Right renal cortex interstitium (tissue), 3 donors: ENCODE measurements around the gene DRGX. TPM values are rescaled to one million over a fixed set of nuclear protein-coding genes. Genes with fewer than 3 reads are reported as not detected.

Source experiments
- DNase-seq, 3 donors: peaks; one replicate each; pipeline ENCODE4 v3.0.0-alpha.2; 2013; ENCODE audit warnings: low read depth in 3 of 3, low spot score in 2 of 3
- polyA plus RNA-seq, 3 donors: library from polyadenylated mRNA; unstranded; fragments of 120-200 nt; gene quantifications; one replicate each; pipeline ENCODE4 v1.2.1, GENCODE V29; 2013; ENCODE audit not compliant: insufficient read length in 3 of 3

The DRGX gene
- polyA plus RNA-seq, 3 donors, result not detected

DNA sequence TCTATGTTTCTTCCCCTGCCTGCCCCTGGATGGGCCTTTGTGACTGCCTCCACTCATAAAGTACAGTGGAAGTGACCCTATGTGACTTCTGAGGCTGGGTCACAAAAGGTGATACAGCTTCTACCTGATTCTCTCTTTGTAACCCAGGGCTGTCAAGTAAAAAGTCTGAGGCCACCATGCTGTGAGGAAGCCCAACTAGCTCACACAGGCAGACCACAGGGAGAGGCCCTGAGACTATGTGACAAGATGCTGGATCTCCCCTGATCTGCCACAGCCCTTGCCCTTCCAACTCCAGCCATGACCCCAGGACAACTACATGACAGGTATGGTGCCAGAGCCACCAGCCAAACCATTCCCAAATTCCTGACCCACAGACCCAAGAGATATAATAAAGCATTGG lies 45.8 kb downstream of the DRGX start:
- no peak for DNase-seq

DNA sequence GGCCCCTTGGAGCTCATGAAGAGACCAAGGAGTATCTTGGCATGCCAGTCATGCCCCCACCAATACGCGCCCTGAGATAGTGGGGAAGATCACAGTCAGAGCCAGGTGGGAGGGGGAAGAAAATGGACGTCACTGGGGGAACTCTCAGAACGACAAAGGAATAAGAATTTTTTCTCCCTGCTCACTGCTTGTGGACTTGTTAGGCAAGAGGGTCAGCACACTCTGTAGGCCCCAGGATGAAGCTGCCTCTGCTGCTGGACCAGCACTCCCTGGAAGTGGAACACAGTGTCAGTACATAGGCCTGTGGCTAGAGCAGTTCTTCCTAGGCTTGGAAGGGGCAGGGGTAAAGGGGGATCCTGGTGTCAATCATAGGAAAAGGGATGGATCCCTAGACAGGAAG lies 46.5 kb downstream of the DRGX start:
- no peak for DNase-seq

DNA sequence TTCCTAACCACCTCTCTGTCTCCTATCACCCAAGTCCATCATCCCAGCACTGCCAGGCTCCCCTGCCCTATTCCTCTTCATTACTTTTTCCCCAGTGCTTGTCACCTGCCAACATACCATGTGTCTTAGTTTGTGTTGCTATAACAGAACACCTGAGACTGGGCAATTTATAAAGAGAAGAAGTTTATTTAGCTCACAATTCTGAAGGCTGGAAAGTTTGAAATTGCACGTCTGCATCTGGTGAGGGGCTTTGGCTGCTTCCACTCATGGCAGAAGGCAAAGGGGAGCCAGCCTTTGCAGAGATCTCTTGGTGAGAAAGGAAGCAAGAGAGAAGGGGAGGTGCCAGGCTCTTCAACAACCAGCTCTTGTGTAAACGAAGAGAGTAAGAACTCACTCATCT lies 47.3 kb downstream of the DRGX start:
- DNase-seq, result no peak

DNA sequence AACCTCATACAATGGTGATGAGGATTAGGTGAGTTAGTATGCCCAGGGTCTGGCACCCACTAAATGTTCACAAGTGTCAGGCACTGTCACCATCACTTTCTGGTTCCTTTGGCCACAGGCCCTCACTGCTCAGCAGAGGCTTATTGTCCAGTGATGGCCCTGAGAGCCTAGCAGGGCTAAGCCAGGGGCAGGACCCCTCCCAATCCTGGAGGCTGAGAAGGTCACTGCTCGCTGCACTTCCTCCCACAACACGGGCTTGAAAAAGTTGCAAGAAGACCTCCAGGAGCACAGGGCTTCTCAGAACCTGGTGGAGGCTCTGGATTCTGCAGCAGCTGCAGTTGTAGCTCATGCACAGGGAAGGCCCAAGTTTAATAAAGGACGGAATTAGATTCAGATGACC lies 48.1 kb downstream of the DRGX start:
- DNase-seq, result no peak

DNA sequence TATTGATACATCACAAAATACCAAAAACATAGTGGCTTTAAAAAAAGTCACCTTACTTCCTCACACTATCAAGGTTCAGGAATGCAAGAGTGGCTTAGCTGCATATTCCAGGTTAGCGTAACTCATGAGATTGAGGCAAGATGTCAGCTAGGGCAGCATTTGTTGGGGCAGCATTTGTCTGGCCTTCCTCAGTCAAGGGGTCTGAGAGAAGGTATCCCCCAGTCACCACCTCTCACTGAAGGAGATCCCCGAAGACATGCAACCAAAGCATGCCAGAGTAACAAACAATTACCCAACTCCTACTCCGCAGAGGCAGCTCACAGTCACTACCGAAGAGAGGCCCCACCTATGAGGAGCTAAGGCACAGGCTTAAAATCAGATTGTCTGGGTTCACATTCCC lies 48.5 kb downstream of the DRGX start:
- DNase-seq, result no peak

DNA sequence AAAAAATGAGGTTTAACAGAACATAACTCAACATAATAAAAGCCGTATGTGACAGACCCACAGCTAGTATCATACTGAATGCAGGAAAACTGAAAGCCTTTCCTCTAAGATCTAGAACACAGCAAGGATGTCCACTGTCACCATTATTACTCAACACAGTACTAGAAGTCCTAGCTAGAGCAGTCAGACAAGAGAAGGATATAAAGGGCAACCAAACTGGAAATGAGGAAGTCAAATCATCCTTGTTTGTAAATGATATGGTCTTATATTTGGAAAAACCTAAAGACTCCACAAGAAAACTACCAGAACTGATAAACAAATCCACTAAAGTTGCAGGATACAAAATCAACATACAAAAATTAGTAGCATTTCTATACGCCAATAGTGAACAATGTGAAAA lies 51.0 kb downstream of the DRGX start:
- DNase-seq, result no peak

DNA sequence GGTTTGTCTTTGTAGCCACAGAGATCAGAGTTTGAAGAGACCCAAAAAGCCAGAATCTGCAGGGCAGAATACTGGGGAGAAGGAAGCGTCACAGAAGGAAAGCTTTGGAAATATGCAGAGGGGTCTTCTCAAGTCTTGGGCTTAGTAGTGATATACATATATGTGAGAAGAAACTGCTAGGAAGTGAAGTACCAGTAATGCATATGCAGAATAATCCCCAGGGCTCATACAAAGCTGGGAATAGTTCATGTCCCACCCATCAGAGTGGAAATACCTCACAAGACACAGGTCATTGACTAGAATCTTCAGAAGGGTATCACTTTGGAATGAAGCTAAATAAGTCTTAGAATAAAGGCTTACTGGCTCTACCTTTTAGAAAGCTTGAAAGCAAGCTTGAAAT lies 57.3 kb downstream of the DRGX start:
- DNase-seq, result no peak

DNA sequence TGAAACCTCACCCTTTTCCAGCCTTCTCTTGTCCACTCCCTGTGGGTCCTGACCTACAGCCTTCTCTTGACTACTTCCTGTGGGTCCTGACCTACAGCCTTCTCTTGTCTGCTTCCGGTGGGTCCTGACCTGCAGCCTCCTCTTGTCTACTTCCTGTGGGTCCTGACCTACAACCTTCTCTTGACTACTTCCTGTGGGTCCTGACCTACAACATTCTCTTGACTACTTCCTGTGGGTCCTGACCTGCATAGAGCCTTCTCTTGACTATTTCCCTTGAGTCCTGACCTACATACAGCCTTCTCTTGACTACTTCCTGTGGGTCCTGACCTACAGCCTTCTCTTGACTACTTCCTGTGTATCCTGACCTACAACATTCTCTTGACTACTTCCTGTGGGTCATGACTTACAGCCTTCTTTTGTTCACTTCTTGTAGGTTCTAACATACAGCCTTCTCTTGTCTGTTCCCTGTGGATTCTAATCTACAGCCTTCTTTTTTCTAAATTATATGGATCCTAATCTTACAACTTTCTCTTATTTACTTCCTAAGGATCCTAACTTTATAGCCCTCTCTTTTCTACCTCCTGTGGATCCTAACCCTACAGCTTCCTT lies 60.4 kb downstream of the DRGX start:
- no peak for DNase-seq

DNA sequence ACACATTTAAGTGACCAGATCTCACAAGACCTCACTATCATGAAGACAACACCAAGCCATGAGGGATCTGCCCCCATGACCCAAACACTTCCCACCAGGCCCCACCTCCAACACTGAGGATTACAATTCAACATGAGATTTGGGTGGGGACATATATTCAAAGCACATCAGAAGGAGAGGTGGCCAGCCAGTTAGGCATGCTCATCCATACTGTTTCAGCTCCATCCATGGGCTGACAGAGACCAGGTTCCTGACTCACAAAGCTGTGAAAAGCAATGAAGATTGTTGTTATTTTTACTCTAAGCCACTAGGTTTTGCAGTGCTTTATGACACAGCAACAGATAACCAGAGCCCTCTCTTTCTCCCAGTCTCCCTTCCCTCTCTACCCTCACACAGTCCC lies 60.9 kb downstream of the DRGX start:
- DNase-seq, result no peak

DNA sequence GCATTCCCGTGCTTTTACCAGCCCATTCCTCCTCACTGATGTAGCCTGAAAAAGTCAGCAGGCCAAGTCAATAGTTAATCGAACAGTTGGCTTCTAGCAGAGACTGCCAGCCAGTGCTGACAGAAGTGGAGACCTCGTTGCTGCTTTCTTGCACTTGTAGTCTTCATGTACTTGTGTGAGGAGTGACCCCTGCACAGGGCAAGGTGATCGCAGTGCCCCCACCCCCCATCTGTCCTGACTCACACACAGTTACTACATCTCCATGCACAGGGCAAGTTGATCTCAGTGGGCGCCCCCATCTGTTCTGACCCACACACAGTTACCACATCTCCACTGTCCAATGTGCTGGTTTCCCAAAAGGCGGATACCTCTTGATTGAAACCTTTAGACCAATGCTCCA lies 62.7 kb downstream of the DRGX start:
- DNase-seq, result no peak

DNA sequence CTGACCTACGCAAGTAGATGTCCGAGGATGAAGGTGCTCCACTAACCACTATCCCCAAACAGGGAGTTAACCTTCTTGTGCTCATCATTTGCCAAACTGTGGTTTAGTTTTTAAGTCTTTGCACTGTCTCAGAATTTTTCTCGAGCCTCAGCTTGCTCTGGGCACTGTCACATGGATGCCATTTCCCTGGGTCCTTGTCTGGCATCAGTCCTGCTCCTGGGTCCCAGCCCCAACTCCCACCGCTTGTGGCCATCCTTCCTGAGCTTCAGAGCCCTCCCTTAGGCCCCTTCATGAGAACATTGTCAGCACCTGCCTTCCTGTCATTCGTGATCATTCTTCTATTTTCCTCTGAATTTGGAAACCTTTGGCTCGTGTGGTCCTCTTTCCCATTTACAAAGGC lies 63.1 kb downstream of the DRGX start:
- DNase-seq, result no peak

DNA sequence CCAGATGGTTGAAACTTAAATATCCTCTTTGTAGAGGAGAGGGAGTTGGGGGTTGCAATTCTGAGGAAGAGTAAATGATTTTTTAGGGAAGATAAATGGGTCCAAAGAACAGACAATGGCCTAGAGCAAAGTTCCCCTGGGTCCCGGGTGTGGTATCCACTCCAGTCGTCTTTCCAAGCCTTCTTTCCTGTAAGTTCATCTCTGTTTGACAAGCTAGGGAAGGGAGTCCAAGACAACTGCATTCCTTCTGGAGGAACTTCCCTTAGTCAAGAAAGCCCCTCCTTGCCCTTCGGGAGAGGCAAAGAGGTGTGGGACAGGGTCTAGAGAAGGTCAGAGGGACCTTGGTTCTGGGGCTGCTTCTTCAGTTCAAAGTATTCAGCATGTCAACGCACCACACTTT lies 63.6 kb downstream of the DRGX start:
- no peak for DNase-seq

DNA sequence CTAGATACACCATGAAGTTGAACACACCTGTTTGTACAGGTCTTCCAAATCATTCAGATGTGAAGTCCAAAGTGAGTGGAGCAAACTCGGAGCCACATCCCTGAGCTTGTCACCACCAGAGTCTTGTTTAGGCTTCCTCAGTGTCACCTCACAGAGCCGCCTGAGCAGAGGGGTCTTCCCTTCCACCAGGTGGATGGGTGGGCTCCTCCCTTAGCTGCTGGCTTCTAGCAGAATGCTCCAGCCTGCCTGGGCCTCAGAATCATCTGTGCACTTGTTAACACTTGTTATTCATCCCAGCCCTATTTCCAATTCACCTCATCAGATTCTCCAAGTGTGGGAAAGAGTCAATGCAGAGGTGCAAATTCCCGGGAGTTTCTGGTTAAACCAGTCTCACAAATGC lies 64.5 kb downstream of the DRGX start:
- DNase-seq, result no peak

DNA sequence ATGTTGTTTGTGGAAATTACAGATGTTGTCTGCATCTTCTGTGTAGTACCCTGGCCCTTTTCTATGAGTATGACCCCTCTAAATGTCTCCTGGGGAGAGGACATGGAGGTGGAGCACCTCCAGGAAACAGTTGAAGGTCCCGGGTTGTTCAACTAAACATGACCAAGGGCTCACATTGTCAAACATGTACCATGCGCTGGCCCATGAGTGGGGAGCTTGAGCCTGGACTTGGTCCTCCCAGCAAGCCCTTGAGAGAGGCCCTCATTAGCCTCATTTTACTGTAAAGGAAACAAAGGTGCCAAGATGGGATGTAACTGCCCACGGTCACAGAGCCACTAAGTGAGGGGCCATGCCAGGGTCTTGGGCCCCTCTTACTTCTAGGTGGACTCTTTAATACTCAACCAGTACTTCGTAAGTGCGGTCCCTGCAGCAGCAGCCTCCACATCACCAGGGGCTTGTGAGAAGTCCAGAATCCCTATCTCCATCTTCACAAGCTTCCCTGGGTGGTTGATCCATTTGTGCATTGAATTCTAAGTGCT lies 65.7 kb downstream of the DRGX start:
- DNase-seq, result no peak

DNA sequence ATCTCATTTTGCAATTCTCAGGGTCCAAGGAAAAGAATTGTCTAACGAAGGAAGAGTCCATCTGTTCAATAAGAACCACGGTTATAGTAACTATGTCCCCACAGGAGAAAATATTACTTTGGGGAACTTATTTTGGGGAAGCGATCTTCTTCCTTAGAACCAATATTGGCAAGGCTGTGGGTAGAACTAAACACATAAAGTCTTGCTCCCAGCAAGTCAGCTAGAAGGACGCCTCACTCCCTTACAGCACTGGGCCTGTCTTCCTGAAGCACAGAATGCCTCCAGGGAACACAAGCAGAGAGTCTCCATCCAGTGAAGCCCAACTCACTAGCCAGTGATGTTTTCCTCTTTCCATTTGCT lies 66.8 kb downstream of the DRGX start:
- DNase-seq, result no peak

DNA sequence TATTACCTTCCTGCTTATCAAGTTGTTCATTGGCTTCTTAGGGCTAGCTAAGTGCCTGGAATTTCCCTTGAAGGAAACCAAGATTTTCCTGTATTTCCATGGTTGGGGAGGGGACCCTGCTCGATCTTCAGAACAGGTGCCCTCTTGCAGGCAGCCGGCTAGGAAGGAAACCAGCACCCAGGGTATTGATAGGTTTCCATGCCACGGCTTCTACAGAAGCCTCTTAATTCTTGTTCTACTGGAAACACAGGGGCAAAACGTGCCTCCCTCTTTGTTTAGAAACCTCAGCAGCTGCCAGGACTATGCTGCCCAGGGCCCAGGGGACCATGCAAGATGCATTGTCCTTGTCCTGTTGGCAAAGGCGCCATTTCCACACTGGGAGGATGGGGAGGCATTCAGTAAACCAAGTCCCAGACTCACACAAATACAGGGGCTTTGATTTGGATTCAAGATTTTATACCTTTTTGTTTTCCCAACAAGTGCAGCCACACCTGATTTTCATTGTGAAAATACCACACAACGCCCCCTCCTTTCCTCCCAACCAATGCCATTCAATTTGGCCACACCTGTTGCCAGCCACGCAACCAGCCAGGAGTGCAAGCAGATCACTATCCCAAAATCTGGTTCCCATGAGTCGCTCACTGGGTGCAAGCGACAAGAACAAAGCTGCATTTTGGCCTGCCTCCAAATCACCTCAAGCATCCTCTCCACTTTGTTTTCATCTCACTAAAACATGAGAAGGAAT lies 67.3 kb downstream of the DRGX start:
- DNase-seq, result no peak

DNA sequence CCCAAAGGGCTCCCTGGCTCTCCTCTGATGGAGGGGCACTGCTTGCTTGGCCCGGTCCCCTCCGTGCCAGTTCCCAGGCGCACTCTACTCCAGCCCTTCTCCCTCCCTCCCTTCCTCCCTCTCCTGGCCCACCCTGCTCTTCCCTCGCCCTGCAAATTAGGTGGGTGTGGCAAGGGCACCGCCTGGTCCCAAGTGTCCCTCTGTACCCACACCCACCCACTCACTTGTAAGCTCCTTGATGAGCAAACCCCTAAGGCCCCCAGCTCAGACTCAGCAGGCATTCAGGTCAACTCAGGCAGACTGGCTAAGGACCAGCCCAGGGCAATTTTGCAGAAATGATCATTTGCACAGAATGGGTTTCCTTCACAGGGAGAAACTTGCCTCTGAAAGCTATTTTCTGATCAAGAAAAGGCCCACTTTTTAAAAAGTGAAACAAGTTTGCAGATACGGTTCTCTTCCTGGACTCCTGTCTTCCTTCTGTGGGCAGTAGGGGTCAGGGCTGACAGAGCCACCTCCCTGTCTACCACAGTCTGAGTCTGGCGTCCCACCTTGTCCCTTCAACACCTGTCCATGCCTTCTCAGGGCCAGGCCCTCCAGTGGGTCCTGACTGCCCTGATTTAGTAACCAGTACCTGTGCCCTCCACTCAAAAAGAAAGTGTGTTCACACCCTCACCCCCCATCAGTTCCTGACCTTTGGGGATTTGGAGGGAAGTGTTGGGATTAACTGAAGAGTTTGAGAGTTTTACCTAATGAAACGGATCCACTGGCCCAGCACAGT lies 68.7 kb downstream of the DRGX start:
- no peak for DNase-seq

DNA sequence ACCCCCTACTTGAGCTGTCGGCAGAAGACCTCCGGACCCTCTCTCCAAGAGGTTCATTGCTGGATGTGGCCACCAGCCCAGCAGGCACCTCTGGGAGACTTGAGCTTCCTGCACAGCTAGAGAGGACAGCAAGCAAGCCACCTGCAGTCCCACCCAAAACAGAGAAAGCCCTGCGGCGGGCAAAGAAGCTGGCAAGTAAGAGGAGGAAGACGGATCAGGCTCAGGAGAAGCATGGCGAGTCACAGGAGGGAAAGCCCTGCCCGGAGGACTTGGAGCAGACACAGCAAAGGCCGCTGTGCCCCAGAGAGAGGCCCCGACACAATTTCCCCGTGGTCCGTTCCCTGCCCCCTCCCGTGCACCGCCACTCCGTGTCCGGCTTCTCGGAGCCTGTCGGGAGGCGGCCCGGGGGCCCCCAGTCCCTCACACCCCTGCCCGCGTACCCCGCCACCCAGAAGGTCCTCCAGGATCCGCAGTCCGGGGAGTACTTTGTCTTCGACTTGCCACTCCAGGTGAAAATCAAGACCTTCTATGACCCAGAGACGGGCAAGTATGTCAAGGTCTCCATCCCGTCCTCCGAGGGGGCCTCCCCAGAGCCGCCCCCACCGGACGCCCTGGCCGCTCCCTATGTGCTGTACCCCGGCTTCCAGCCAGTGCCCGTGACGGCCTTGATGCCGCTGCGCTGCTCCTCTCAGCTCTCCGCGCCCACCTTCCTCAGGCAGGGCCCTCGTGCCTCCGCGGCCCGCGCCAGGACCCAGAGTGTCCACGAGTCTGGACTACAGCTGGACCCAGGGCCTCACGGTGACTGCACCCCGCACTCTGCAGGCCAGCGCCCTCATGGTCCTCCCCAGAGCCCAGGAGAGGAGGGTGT lies 69.7 kb downstream of the DRGX start:
- DNase-seq, result no peak

DNA sequence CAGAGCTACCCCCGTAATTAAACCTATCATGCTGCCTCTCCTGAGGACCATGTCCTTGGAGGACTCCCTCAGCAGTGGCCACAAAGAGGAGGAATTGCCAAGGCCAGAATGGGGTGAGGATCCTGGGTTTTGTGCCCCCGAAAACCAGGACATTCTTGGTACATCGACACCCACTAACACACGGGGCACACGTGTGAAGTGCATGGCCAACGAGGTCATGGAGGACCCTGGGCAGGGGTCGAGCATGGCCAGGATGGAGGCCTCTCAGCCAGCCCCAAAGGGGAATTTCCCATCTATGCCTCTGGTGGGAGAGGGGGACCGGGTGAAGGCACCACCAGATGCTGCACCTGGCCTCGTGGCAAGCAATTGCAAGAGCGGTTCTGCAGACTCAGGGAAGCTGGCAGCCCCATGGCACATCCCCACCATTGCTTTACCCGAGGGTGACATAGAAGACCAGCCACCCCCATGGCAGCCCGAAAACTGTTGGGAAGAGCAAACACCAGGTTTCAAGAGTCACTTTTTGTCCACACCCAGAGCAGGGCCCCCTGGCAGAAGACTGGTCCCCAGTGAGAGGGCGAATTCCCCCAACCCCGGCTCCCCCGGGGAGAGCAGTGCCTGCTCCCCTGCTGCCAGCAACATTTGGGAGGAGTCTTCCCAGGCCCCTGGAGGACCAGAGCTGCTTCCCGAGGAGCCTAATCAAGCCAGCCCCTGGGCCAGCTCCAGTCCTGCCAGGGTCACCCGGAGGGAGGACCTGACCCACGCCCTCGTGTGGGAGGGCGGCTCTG lies 70.6 kb downstream of the DRGX start:
- DNase-seq, result no peak

DNA sequence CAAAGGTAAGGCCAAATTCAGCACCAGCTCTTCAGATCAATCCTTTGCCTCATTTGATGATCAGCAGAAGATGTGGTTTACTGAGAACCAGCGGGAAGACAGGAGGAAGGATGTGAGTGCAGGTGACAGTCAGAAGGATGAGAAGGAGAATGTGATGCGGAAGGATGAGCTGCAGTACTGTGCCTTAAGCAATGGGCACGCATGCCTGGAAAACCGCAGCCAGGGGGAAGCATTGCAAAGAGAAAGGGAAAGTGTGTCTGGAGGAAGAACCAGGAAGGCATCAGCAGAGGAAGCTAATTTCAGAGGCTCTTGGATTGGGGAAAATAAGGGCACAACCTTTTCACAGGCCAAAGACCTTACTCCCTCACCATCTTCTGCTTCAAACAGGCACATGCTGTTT lies 71.2 kb downstream of the DRGX start:
- no peak for DNase-seq
